HG02642 (cell line): ENCODE measurements around the gene RAPH1.
A peak's percentile ranks its signal among the peaks of the same experiment; 100 is the strongest.

ENCODE experiments used
- ATAC-seq: cut with Tn5 transposase; IDR thresholded peaks from one replicate; pipeline ENCODE4 v1.9.1; 2021; ENCODE audit warnings: mild to moderate bottlenecking; ENCODE audit not compliant: unreplicated experiment, poor library complexity

Gene RAPH1

GRCh38 chr2:203535078-203535783, at the start of gene RAPH1:
RAPH1 (minus strand) TSS chr2:203535301; CDS start chr2:203495353, 39,948 bp downstream.
- peak; percentile 85 for ATAC-seq

- no peak for ATAC-seq
Observed at GRCh38 chr2:203584784-203585183, 49.7 kb upstream of the RAPH1 start.

- peak; percentile 52 for ATAC-seq
Observed at GRCh38 chr2:203583701-203584100, 48.6 kb upstream of the RAPH1 start.

- no peak for ATAC-seq
Observed at GRCh38 chr2:203583084-203583695, 48.1 kb upstream of the RAPH1 start.

GRCh38 chr2:203582468-203582867, 47.4 kb upstream of the RAPH1 start:
- ATAC-seq = no peak

GRCh38 chr2:203580844-203581243, 45.7 kb upstream of the RAPH1 start:
- ATAC-seq = no peak

- ATAC-seq = no peak
Observed at GRCh38 chr2:203579730-203580129, 44.6 kb upstream of the RAPH1 start.

- peak; percentile 93 for ATAC-seq
Observed at GRCh38 chr2:203578759-203579643, 43.9 kb upstream of the RAPH1 start.

- ATAC-seq = no peak
Observed at GRCh38 chr2:203574824-203575223, 39.7 kb upstream of the RAPH1 start.

- no peak for ATAC-seq
Observed at GRCh38 chr2:203572316-203572715, 37.2 kb upstream of the RAPH1 start.

- ATAC-seq = no peak
Observed at GRCh38 chr2:203569677-203570316, 34.7 kb upstream of the RAPH1 start.

GRCh38 chr2:203567691-203568090, 32.6 kb upstream of the RAPH1 start:
- ATAC-seq = no peak

- ATAC-seq = no peak
Observed at GRCh38 chr2:203566161-203566560, 31.1 kb upstream of the RAPH1 start.

GRCh38 chr2:203565076-203565475, 30.0 kb upstream of the RAPH1 start:
- no peak for ATAC-seq

GRCh38 chr2:203562268-203562667, 27.2 kb upstream of the RAPH1 start:
- no peak for ATAC-seq

GRCh38 chr2:203559641-203560040, 24.5 kb upstream of the RAPH1 start:
- ATAC-seq = no peak

GRCh38 chr2:203553784-203554183, 18.7 kb upstream of the RAPH1 start:
- ATAC-seq = no peak

- ATAC-seq = no peak
Observed at GRCh38 chr2:203551778-203552177, 16.7 kb upstream of the RAPH1 start.

- no peak for ATAC-seq
Observed at GRCh38 chr2:203550266-203550665, 15.2 kb upstream of the RAPH1 start.

GRCh38 chr2:203549406-203549805, 14.3 kb upstream of the RAPH1 start:
- ATAC-seq = no peak

GRCh38 chr2:203548887-203549286, 13.8 kb upstream of the RAPH1 start:
- ATAC-seq = no peak
